GM21447 (cell line): Measurements from ENCODE around the gene C10orf71.

ENCODE experiments used
- ATAC-seq: cut with Tn5 transposase; IDR thresholded peaks from one replicate; pipeline ENCODE4 v1.9.1; 2021; ENCODE audit not compliant: unreplicated experiment

C10orf71 gene

DNA sequence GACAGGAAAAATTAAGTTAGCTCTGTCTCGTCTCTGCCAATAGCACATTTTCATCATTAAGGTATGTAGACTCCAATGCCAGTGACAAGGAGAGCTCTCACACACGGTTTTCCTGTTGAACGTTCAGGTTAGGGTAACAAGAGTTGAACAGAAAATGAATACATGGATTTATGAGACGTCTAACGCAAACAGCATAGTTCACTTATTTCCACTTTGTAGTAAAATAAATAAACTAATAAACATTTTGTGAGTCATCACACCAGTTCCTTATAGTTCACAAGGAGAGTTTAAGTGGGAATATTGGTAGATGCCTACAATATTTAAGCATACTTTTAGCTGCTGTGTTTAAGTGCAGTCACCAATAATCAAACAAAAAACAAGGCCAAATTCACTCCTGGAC lies 75.8 kb downstream of the C10orf71 start:
- no peak for ATAC-seq

DNA sequence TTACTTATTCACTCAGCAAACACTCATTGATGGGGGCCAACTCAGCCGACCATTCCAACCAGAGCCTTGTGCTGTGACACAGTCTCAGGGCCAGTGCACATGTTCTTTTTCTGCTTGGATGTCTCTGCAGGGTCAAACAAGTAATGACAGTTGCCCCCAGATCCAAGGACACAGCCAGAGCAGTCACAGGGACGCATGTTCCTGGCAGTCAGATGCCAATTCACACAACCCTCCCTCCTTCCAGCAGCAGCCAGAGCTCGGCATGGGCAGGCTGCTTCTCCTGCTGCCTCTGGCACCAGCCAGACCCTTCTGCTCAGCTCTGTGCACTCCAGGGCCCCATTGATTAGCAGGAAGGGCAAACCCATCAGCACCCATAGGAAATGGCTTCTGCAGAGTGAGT lies 76.6 kb downstream of the C10orf71 start:
- ATAC-seq: no peak
